Kidney epithelial cell (primary cell): Measurements from ENCODE around the gene ZNF101. TPM values are rescaled to one million over a fixed set of nuclear protein-coding genes. Genes with fewer than 3 reads are reported as not detected.

Experiments
- DNase-seq: peaks from one replicate; pipeline ENCODE4 v3.0.0-alpha.2; 2010; ENCODE audit warnings: low read depth
- H3K27me3 ChIP-seq: 2 replicates; pipeline ENCODE4 v1.6.0; 2011; ENCODE audit warnings: low read length; ENCODE audit not compliant: control insufficient read depth, insufficient read depth
- H3K36me3 ChIP-seq: 2 replicates; pipeline ENCODE4 v1.5.1; 2011; ENCODE audit warnings: low read length; ENCODE audit not compliant: control insufficient read depth, insufficient read depth
- H3K4me3 ChIP-seq: 2 replicates; pipeline ENCODE4 v1.5.1; 2011; ENCODE audit warnings: low read depth, mild to moderate bottlenecking, control low read depth, low read length
- CTCF ChIP-seq: IDR thresholded peaks from 2 replicates; pipeline ENCODE4 v1.5.1; 2011; ENCODE audit warnings: mild to moderate bottlenecking, moderate library complexity, low read length, control low read depth, inconsistent platforms; ENCODE audit not compliant: insufficient read depth, poor library complexity, severe bottlenecking
- total RNA-seq: library from RNA; depleted of rRNA; stranded (reverse); fragments of >200 nt; gene quantifications from 2 replicates; pipeline ENCODE4 v1.2.3, GENCODE V29; 2015

The ZNF101 gene
- total RNA-seq, 1 donor from 2014 or later, result 5.3 TPM

DNA sequence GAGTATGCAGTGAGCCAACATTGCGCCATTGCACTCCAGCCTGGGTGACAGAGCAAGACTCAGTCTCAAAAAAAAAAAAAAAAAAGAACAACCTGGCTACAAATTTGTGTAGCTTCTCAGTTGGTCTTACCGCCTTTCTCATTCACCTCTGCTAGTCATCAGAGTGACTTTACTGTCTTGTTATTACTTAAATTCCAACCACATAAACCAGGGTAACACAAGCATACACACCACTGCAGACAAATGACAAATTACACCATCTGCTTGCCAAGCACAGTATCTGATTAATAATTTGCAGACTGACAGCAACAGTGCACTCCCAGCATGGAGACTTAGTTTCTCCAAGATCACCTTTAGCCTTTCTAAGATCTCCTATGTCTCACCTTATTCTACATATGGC lies 53.3 kb downstream of the ZNF101 start:
- TF ChIP-seq CTCF, result no peak
- no peak for DNase-seq
- no peaks in the 10 kb centered on the region for H3K27me3 ChIP-seq
- H3K4me3 ChIP-seq, result no peak overlapping the region
- no peaks in the 10 kb centered on the region for H3K36me3 ChIP-seq

GRCh38 chr19:19732579-19733501 lies 64.2 kb downstream of the ZNF101 start, which contains the start of gene ZNF14:
ZNF14 (minus strand) TSS chr19:19733112; CDS start chr19:19732958, 154 bp downstream.
- Histone ChIP-seq H3K4me3 (peak within 1 kb of the TSS; percentile 96), H3K27me3 (no peaks in the 10 kb centered on the region), H3K36me3 (no peaks in the 10 kb centered on the region)
- peak; percentile 69 for DNase-seq
- peak; percentile 21 for TF ChIP-seq CTCF

Other genes starting within 250 kb of the ZNF101 start
- gene TSSK6, start 153.3 kb upstream of the ZNF101 start, total RNA-seq, result 3.4 and 6.4 TPM in 2 replicates
- gene NDUFA13, start 152.6 kb upstream of the ZNF101 start, total RNA-seq, result 58.8 and 127 TPM in 2 replicates
- 2.1 and 4.3 TPM in 2 replicates for gene YJEFN3, start 139.9 kb upstream of the ZNF101 start, total RNA-seq
- gene CILP2, start 130.6 kb upstream of the ZNF101 start, total RNA-seq, result 0.07 TPM in 1 of 2 replicates, not detected in the other
- gene PBX4, start 50.2 kb upstream of the ZNF101 start, total RNA-seq, result 0.41 and 1.7 TPM in 2 replicates
- gene LPAR2, start 40.6 kb upstream of the ZNF101 start, total RNA-seq, result 19.2 and 30.5 TPM in 2 replicates
- 6.3 and 18.3 TPM in 2 replicates for gene GMIP, start 25.2 kb upstream of the ZNF101 start, total RNA-seq
- gene ATP13A1, start 5.2 kb upstream of the ZNF101 start, total RNA-seq, result 76.9 and 186 TPM in 2 replicates
- 2.7 and 4.0 TPM in 2 replicates for gene ZNF14, start 64.3 kb downstream of the ZNF101 start, total RNA-seq
- gene ZNF506, start 152.9 kb downstream of the ZNF101 start, total RNA-seq, result 16.9 and 19.5 TPM in 2 replicates
- gene ZNF253, start 197.0 kb downstream of the ZNF101 start, total RNA-seq, result 8.4 and 12.1 TPM in 2 replicates
- gene ZNF93, start 232.1 kb downstream of the ZNF101 start, total RNA-seq, result 4.9 and 9.2 TPM in 2 replicates